Ascending aorta (tissue), 2 donors: ENCODE data around the gene NFS1. TPM values are rescaled to one million over a fixed set of nuclear protein-coding genes. Genes with fewer than 3 reads are reported as not detected.

Experiments
- DNase-seq, 2 donors: peaks; one replicate each; pipeline ENCODE4 v3.0.0-alpha.2; 2019; ENCODE audit warnings: low spot score in 2 of 2
- H3K27ac ChIP-seq, 2 donors: fragments of 200-600 bp; sonication (generic); one replicate each; pipeline ENCODE4 v1.5.1; 2016 to 2017; ENCODE audit warnings: mild to moderate bottlenecking in 1 of 2
- H3K27me3 ChIP-seq: fragments of 200-600 bp; sonication (generic); one replicate; pipeline ENCODE4 v1.5.1; 2017
- H3K36me3 ChIP-seq, 2 donors: fragments of 200-600 bp; sonication (generic); one replicate each; pipeline ENCODE4 v1.5.1; 2016
- H3K4me1 ChIP-seq, 2 donors: fragments of 200-600 bp; sonication (generic); one replicate each; pipeline ENCODE4 v1.5.1; 2016 to 2017; ENCODE audit warnings: mild to moderate bottlenecking in 1 of 2
- H3K4me3 ChIP-seq, 2 donors: fragments of 200-600 bp; sonication (generic); one replicate each; pipeline ENCODE4 v1.5.1; 2016 to 2017; ENCODE audit warnings: mild to moderate bottlenecking in 1 of 2
- H3K9me3 ChIP-seq, 2 donors: fragments of 200-600 bp; sonication (generic); one replicate each; pipeline ENCODE4 v1.5.1; 2016
- CTCF ChIP-seq, 3 experiments: fragments of 200-600 bp in 2 of 3; fragments of 450-650 bp in 1 of 3; sonication (generic) in 2 of 3; IDR thresholded peaks; one replicate each; pipeline ENCODE4 v1.5.1; 2016 to 2019; ENCODE audit warnings: antibody characterized with exemption in 3 of 3, mild to moderate bottlenecking in 1 of 3, moderate library complexity in 1 of 3
- intact Hi-C: fragments of 100-400 bp; cut with DNase I; formaldehyde crosslinking; loops from one replicate; pipeline ENCODE4 v1.15.1; 2023
- total RNA-seq: library from RNA; depleted of rRNA; stranded (reverse); fragments of >200 nt; gene quantifications from one replicate; pipeline ENCODE4 v1.1.0, GENCODE V29; 2016

The NFS1 gene
- total RNA-seq, 1 donor from 2014 or later = 62.2 TPM

DNA sequence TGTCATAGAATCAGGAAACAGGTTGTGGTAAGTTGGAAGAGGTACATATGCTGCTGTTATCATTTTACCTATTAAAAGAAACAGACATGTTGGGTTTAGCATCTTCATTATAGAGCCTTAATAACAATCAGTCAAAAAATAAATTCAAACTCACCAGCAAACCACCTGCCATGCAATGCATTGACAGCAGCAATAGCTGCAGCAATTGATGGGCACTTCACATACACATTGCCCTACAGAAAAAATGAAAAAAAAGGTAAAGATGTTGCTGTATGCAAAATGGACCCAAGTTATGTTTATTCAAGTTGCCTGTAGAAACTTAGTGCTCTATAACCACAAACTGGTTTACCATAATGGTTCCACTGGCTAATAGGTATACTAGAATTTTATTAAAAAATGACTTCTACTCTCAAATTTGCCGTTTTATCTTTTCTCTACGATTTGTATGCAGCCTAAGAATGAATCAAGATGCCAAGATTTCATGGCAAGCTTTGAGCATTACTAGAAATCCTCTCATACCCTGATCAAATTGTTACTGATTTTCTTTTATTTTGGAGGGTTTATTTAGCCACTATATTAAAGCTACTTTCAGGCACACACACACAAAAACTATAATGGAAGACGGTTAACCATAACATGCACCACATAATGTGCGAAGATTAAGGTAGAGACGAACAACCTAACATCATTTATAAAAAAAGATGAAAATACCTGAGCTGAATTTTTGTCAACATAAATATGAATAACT lies 5.5 kb upstream of the NFS1 start:
- TF ChIP-seq CTCF (IDR thresholded peaks at IDR 0.05) = no peak
- H3K36me3 ChIP-seq = peaks cover 56 to 78% of the 10 kb centered on the region in 2 donors
- no peaks in the 10 kb centered on the region for H3K9me3 ChIP-seq
- no peak overlapping the region for H3K4me3 ChIP-seq
- H3K27me3 ChIP-seq = no peaks in the 10 kb centered on the region
- peaks cover 3 to 12% of the 10 kb centered on the region in 2 donors for H3K4me1 ChIP-seq
- intact Hi-C loops = loop anchor here (5.0 kb wide), 1 partner anchor 38 kb away; the partner anchor contains the start of gene RBM39
- no peak overlapping the region for H3K27ac ChIP-seq
- no peak for DNase-seq

GRCh38 chr20:35702824-35703695 lies 3.9 kb upstream of the NFS1 start:
- Histone ChIP-seq H3K27me3 (no peaks in the 10 kb centered on the region), H3K4me3 (no peak overlapping the region), H3K4me1 (peaks cover 3 to 13% of the 10 kb centered on the region in 2 donors), H3K36me3 (peaks cover 48 to 64% of the 10 kb centered on the region in 2 donors), H3K27ac (no peak overlapping the region), H3K9me3 (no peaks in the 10 kb centered on the region)
- no peak for DNase-seq
- intact Hi-C loops = loop anchor here (5.0 kb wide), 1 partner anchor 39 kb away; the partner anchor contains the start of gene RBM39
- no peak for TF ChIP-seq CTCF (IDR thresholded peaks at IDR 0.05)

GRCh38 chr20:35702051-35702823 lies 3.1 kb upstream of the NFS1 start:
- DNase-seq = no peak
- no peaks in the 10 kb centered on the region for H3K9me3 ChIP-seq
- H3K4me3 ChIP-seq = no peak overlapping the region
- H3K27me3 ChIP-seq = no peaks in the 10 kb centered on the region
- peaks cover 47 to 62% of the 10 kb centered on the region in 2 donors for H3K36me3 ChIP-seq
- peaks cover 3 to 21% of the 10 kb centered on the region in 2 donors for H3K4me1 ChIP-seq
- TF ChIP-seq CTCF (IDR thresholded peaks at IDR 0.05) = no peak
- no peak overlapping the region for H3K27ac ChIP-seq
- intact Hi-C loops = loop anchor here (5.0 kb wide), 1 partner anchor 40 kb away; the partner anchor contains the start of gene RBM39

DNA sequence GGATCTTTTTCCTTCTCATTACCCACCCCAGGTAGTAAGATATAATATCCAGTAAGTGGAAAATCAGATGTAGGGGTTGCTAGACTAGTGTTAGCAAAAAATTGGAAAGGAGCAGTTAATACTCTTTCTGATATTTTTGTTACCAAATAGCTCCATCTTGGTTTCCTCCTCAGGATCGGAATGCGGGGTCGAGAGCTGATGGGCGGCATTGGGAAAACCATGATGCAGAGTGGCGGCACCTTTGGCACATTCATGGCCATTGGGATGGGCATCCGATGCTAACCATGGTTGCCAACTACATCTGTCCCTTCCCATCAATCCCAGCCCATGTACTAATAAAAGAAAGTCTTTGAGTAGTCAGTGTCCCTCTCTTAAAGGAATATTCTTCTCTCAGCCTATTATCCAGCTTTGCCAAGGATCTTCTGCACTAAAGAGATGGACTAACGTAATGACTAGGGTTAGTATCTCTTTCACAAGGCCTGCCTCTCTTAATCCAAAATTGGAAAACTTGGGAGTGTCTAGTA lies 1.5 kb upstream of the NFS1 start:
- H3K4me1 ChIP-seq = peaks cover 3 to 21% of the 10 kb centered on the region in 2 donors
- H3K9me3 ChIP-seq = no peaks in the 10 kb centered on the region
- H3K4me3 ChIP-seq = no peak overlapping the region
- H3K27ac ChIP-seq = peak overlapping the region; percentile 29 to 96
- peaks cover 33 to 52% of the 10 kb centered on the region in 2 donors for H3K36me3 ChIP-seq
- DNase-seq = peak in 1 of 2 donors; percentile 41
- no peaks in the 10 kb centered on the region for H3K27me3 ChIP-seq
- TF ChIP-seq CTCF (IDR thresholded peaks at IDR 0.05) = no peak
- intact Hi-C loops = loop anchor here (5.0 kb wide), 1 partner anchor 42 kb away; the partner anchor contains the start of gene RBM39
